A549 (cell line): ENCODE data around the gene C14orf119. TPM values are rescaled to one million over a fixed set of nuclear protein-coding genes. Genes with fewer than 3 reads are reported as not detected.

Source experiments
- ATAC-seq, 2 experiments: fragments of 200-7000 bp in 1 of 2; fragments of >200 bp in 1 of 2; cut with Nextera tagmentation in 1 of 2; cut with Tn5 transposase in 1 of 2; 3 replicates each; pipeline versions ENCODE4 v1.8.0 to v1.9.1; 2018 to 2020; ENCODE audit warnings: mild to moderate bottlenecking in 1 of 2, moderate library complexity in 1 of 2
- CTCF ChIA-PET: fragments of 300-600 bp; sonication (Branson Sonifier 250); formaldehyde crosslinking; extraction: SDS; loops from one replicate; lab custom pipeline; 2021; ENCODE audit warnings: antibody characterized with exemption, inconsistent platforms; lab: Yijun Ruan, JAX
- POLR2A ChIA-PET: fragments of 350-600 bp; formaldehyde crosslinking; extraction: SDS; loops from one replicate; lab custom pipeline; 2021; ENCODE audit warnings: antibody characterized with exemption, inconsistent platforms; lab: Yijun Ruan, JAX
- DNase-seq, 2 experiments: peaks; one replicate each; pipeline versions ENCODE4 v3.0.0 to v3.0.0-alpha.2; 2011 to 2016; ENCODE audit warnings: low read depth in 1 of 2, low spot score in 1 of 2
- FAIRE-seq: peaks from 2 replicates; lab custom pipeline; 2011; peaks lifted over from hg19 to GRCh38; lab: Jason Lieb, UNC
- H3K27ac ChIP-seq, 2 experiments: fragments of >200 bp; sonication (Bioruptor Twin); formaldehyde crosslinking; 3 replicates each; pipeline ENCODE4 v1.5.1; 2016 to 2017
- H3K4me1 ChIP-seq: fragments of >200 bp; sonication (Bioruptor Twin); formaldehyde crosslinking; 3 replicates; pipeline ENCODE4 v1.6.1; 2016
- H3K4me2 ChIP-seq: fragments of >200 bp; sonication (Bioruptor Twin); formaldehyde crosslinking; 3 replicates; pipeline ENCODE4 v1.6.1; 2016
- H3K4me3 ChIP-seq: fragments of >200 bp; sonication (Bioruptor Twin); formaldehyde crosslinking; 3 replicates; pipeline ENCODE4 v1.5.1; 2016
- H3K9me3 ChIP-seq: fragments of >200 bp; sonication (Bioruptor Twin); formaldehyde crosslinking; 3 replicates; pipeline ENCODE4 v1.6.1; 2016
- CBX2 ChIP-seq: fragments of 200-600 bp; sonication (generic); IDR thresholded peaks from 2 replicates; pipeline ENCODE4 v1.6.1; 2016; ENCODE audit warnings: low read depth, mild to moderate bottlenecking, borderline replicate concordance
- E2F6 ChIP-seq: IDR thresholded peaks from 2 replicates; pipeline ENCODE4 v1.6.1; 2012; ENCODE audit warnings: low read depth, borderline replicate concordance
- EP300 ChIP-seq, 2 experiments: fragments of >200 bp; sonication (Bioruptor Twin); formaldehyde crosslinking; IDR thresholded peaks; 2 replicates in 1 of 2; 3 replicates in 1 of 2; pipeline ENCODE4 v1.6.1; 2016 to 2017
- ESRRA ChIP-seq: fragments of 150-350 bp; IDR thresholded peaks from 2 replicates; pipeline ENCODE4 v1.6.1; 2014; ENCODE audit warnings: mild to moderate bottlenecking, low read length, borderline replicate concordance
- FOSL2 ChIP-seq, 2 experiments: fragments of 450-650 bp in 1 of 2; fragments of >200 bp in 1 of 2; sonication (Bioruptor Twin) in 1 of 2; formaldehyde crosslinking; IDR thresholded peaks; 2 replicates each; pipeline versions ENCODE4 v1.5.0 to v1.6.1; 2016 to 2020; ENCODE audit warnings: mild to moderate bottlenecking in 1 of 2, moderate library complexity in 1 of 2
- GATA3 ChIP-seq: IDR thresholded peaks from 2 replicates; pipeline ENCODE4 v1.6.1; 2012; ENCODE audit warnings: borderline replicate concordance
- HDAC2 ChIP-seq: fragments of 200-600 bp; sonication (generic); IDR thresholded peaks from 2 replicates; pipeline ENCODE4 v1.6.1; 2016
- HMGXB4 ChIP-seq: fragments of 250-450 bp; sonication (Bioruptor Pico); IDR thresholded peaks from 2 replicates; pipeline ENCODE4 v1.5.0; 2021; ENCODE audit warnings: mild to moderate bottlenecking, moderate library complexity, borderline replicate concordance
- HOXB5 ChIP-seq: fragments of 250-450 bp; sonication (Bioruptor Pico); IDR thresholded peaks from 2 replicates; pipeline ENCODE4 v1.5.0; 2020; ENCODE audit warnings: mild to moderate bottlenecking, moderate library complexity
- JUN ChIP-seq, 2 experiments: fragments of >200 bp; sonication (Bioruptor Twin); formaldehyde crosslinking; IDR thresholded peaks; 2 replicates in 1 of 2; 3 replicates in 1 of 2; pipeline ENCODE4 v1.6.1; 2016 to 2017
- JUNB ChIP-seq: fragments of >200 bp; sonication (Bioruptor Twin); formaldehyde crosslinking; IDR thresholded peaks from 2 replicates; pipeline ENCODE4 v1.6.1; 2016
- MAFK ChIP-seq: fragments of 450-650 bp; IDR thresholded peaks from 2 replicates; pipeline ENCODE4 v1.6.1; 2014; ENCODE audit not compliant: partially characterized antibody
- RFX5 ChIP-seq: fragments of 450-650 bp; IDR thresholded peaks from 2 replicates; pipeline ENCODE4 v1.7.1; 2014; ENCODE audit warnings: antibody characterized with exemption, mild to moderate bottlenecking, moderate library complexity
- RNF2 ChIP-seq: fragments of 200-600 bp; sonication (generic); IDR thresholded peaks from 2 replicates; pipeline ENCODE4 v1.6.1; 2016; ENCODE audit warnings: low read depth, mild to moderate bottlenecking, antibody characterized with exemption, moderate library complexity, borderline replicate concordance
- SMC3 ChIP-seq: fragments of >200 bp; sonication (Bioruptor Twin); formaldehyde crosslinking; IDR thresholded peaks from 3 replicates; pipeline ENCODE4 v1.6.1; 2018; ENCODE audit warnings: inconsistent platforms
- SREBF2 ChIP-seq: fragments of 450-650 bp; IDR thresholded peaks from 2 replicates; pipeline ENCODE4 v1.6.1; 2014; ENCODE audit warnings: mild to moderate bottlenecking, moderate library complexity
- TFCP2L1 ChIP-seq: fragments of 250-450 bp; sonication (Bioruptor Pico); IDR thresholded peaks from 2 replicates; pipeline ENCODE4 v1.5.0; 2021; ENCODE audit warnings: mild to moderate bottlenecking
- WGBS: methylation state at CpG from one replicate; pipeline ENCODE4 v1.1.6; 2017; ENCODE audit errors: missing lambda C conversion rate; 5-methylcytosine and 5-hydroxymethylcytosine counted together
- polyA plus RNA-seq, 4 experiments: library from polyadenylated mRNA; depleted of rRNA in 3 of 4; stranded (reverse); fragments of >200 nt; fragmentation: RNase III in 1 of 4; extraction: RNeasy Plus Mini Kit Qiagen cat#74134 plus additional on column Dnase treatment in 1 of 4; gene quantifications; 2 replicates in 3 of 4; 3 replicates in 1 of 4; pipeline ENCODE4 v1.2.3, GENCODE V29; 2011 to 2017
- TF ChIP-seq, protein P1 (sequence below): fragments of 200-600 bp; sonication (generic); IDR thresholded peaks from 2 replicates; pipeline ENCODE4 v1.6.1; 2016; ENCODE audit warnings: antibody characterized with exemption, mild to moderate bottlenecking, moderate library complexity
- TF ChIP-seq, protein P2 (sequence below): fragments of 450-650 bp; IDR thresholded peaks from 2 replicates; pipeline ENCODE4 v1.6.1; 2014; ENCODE audit warnings: antibody characterized with exemption
- TF ChIP-seq, protein P3 (sequence below): fragments of 250-450 bp; sonication (Bioruptor Pico); IDR thresholded peaks from 2 replicates; pipeline ENCODE4 v1.5.0; 2020; ENCODE audit warnings: low read depth, mild to moderate bottlenecking, moderate library complexity

C14orf119 gene
- polyA plus RNA-seq, 2 of the 4 experiments (the other 2 are of a cell fraction) = 82.5 to 102 TPM

DNA sequence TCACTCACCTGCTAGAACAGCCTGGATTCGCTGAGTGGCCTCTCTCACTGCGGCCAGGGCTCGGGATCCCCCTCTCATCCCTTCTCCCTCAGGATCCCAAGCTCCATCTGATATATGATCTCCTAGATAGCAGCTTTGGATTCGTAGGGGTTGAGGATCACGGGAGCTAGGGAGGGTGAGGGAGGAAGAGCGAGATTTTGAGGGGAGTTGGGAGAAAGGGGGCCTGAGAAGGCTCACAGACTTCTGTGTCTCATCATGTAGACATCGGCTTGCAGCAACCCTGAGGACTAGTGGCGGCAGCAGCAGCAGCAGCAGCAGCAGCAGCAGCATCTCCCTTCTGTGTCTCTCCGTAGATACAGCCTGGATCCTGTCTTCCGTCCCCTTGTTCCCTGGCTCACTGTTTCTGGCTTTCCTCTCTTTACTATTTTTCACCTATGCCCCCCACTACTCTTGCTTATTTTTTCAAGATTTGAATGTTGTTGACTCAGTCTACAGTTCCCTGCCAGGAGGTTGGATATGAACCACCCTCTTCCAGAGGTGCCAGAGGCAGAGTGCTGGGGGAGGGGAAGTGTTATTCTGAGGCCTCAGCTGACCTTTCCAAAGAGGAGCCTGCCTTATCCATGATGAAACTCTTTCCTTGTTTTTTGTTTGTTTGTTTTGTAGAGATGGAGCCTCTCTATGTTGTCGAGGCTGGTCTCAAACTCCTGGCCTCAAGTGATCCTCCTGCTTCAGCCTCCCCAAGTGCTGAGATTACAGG lies 9.5 kb downstream of the C14orf119 start, which contains the start of gene CIROP (continued):
- TF ChIP-seq, protein P1, sequence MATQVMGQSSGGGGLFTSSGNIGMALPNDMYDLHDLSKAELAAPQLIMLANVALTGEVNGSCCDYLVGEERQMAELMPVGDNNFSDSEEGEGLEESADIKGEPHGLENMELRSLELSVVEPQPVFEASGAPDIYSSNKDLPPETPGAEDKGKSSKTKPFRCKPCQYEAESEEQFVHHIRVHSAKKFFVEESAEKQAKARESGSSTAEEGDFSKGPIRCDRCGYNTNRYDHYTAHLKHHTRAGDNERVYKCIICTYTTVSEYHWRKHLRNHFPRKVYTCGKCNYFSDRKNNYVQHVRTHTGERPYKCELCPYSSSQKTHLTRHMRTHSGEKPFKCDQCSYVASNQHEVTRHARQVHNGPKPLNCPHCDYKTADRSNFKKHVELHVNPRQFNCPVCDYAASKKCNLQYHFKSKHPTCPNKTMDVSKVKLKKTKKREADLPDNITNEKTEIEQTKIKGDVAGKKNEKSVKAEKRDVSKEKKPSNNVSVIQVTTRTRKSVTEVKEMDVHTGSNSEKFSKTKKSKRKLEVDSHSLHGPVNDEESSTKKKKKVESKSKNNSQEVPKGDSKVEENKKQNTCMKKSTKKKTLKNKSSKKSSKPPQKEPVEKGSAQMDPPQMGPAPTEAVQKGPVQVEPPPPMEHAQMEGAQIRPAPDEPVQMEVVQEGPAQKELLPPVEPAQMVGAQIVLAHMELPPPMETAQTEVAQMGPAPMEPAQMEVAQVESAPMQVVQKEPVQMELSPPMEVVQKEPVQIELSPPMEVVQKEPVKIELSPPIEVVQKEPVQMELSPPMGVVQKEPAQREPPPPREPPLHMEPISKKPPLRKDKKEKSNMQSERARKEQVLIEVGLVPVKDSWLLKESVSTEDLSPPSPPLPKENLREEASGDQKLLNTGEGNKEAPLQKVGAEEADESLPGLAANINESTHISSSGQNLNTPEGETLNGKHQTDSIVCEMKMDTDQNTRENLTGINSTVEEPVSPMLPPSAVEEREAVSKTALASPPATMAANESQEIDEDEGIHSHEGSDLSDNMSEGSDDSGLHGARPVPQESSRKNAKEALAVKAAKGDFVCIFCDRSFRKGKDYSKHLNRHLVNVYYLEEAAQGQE = no peak
- TF ChIP-seq FOSL2 (IDR thresholded peaks at IDR 0.05) = no peak
- TF ChIP-seq FOSL2 (CRISPR knock-in tag; IDR thresholded peaks at IDR 0.05) = no peak
- no peak for TF ChIP-seq RFX5

- Histone ChIP-seq H3K4me3 (no peak overlapping the region), H3K27ac (no peak overlapping the region), H3K9me3 (no peaks in the 10 kb centered on the region), H3K4me2 (no peak overlapping the region), H3K4me1 (0 out of 3 replicates have a peak, but pooled peaks cover 4% of the 10 kb centered on the region)
- DNase-seq = no peak
- CTCF ChIA-PET = interaction anchor here (0.9 to 8.3 kb wide), 3 partner anchors 28 to 196 kb away, joined by 3 to 56 read pairs (median 5); no protein-coding TSS in a partner anchor
- TF ChIP-seq HOXB5 (CRISPR knock-in tag) = no peak
- TF ChIP-seq JUN (IDR thresholded peaks at IDR 0.05) = no peak
- TF ChIP-seq GATA3 = no peak
- TF ChIP-seq MAFK = no peak
- no peak for TF ChIP-seq EP300 (IDR thresholded peaks at IDR 0.05)
- TF ChIP-seq, protein P2, sequence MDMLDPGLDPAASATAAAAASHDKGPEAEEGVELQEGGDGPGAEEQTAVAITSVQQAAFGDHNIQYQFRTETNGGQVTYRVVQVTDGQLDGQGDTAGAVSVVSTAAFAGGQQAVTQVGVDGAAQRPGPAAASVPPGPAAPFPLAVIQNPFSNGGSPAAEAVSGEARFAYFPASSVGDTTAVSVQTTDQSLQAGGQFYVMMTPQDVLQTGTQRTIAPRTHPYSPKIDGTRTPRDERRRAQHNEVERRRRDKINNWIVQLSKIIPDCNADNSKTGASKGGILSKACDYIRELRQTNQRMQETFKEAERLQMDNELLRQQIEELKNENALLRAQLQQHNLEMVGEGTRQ = no peak
- no peak for TF ChIP-seq RNF2
- TF ChIP-seq SREBF2 = no peak
- TF ChIP-seq JUNB = no peak
- no peak for TF ChIP-seq TFCP2L1 (CRISPR knock-in tag)
- TF ChIP-seq E2F6 = no peak
- no peak for ATAC-seq
- 68% methylated on average over 4 of the region's 4 CpGs for WGBS
- no peak for FAIRE-seq
- POLR2A ChIA-PET = no interaction called here
Measured at GRCh38 chr14:23105348-23105824, 10.1 kb downstream of the C14orf119 start.

DNA sequence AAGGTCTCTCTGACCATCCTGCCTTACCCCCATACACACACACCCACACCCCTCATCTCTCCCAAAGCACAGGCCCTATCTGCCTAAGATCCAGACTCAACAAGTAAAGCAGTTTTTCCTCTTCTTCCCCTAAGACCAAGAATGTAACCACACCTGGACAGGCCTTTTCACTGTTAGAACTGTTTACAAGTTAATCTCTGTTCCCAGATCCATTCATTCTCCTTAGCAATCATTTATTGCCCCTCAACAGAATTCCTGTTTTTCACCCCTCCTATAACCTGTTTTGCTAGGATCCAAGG lies 11.4 kb downstream of the C14orf119 start:
- Histone ChIP-seq H3K4me2 (no peak overlapping the region), H3K9me3 (no peaks in the 10 kb centered on the region), H3K4me1 (0 out of 3 replicates have a peak, but pooled peaks cover 4% of the 10 kb centered on the region), H3K27ac (no peak overlapping the region), H3K4me3 (no peak overlapping the region)
- ATAC-seq (no peak), FAIRE-seq (no peak), DNase-seq (no peak)
- ChIA-PET POLR2A (interaction anchor here (1.0 kb wide), 1 partner anchor 11 kb away, joined by 3 read pairs; the partner anchor contains the start of genes ACIN1 and C14orf119), CTCF (interaction anchor here (1.1 to 1.7 kb wide), 4 partner anchors 14 to 120 kb away, joined by 3 to 10 read pairs (median 6); no protein-coding TSS in a partner anchor)
- TF ChIP-seq, protein P3, sequence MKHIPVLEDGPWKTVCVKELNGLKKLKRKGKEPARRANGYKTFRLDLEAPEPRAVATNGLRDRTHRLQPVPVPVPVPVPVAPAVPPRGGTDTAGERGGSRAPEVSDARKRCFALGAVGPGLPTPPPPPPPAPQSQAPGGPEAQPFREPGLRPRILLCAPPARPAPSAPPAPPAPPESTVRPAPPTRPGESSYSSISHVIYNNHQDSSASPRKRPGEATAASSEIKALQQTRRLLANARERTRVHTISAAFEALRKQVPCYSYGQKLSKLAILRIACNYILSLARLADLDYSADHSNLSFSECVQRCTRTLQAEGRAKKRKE = no peak
- TF ChIP-seq, protein P1 = no peak
- TF ChIP-seq CBX2 = no peak
- TF ChIP-seq ESRRA = no peak
- no peak for TF ChIP-seq HMGXB4 (CRISPR knock-in tag)
- TF ChIP-seq SMC3 = no peak
- TF ChIP-seq MAFK = no peak
- TF ChIP-seq HDAC2 = no peak
- TF ChIP-seq E2F6 = no peak
